Measurements from ENCODE around the gene PTPRD.

The PTPRD gene

GRCh38 chr9:8874482-8874881 is 1738.3 kb downstream of the PTPRD start:
- DNase-seq (ENCODE audit: extremely low read depth, low read depth) = no peak
- TF ChIP-seq CTCF (IDR thresholded peaks at IDR 0.05; ENCODE audit: low read depth, low read length, missing control alignments) = no peak
- H3K4me3 ChIP-seq (replicated peaks; ENCODE audit: low read depth, low read length) = no peak overlapping the region

- H3K4me3 ChIP-seq (replicated peaks; ENCODE audit: low read depth, low read length) = no peak overlapping the region
- TF ChIP-seq CTCF (IDR thresholded peaks at IDR 0.05; ENCODE audit: low read depth, low read length, missing control alignments) = no peak
- no peak for DNase-seq (ENCODE audit: extremely low read depth, low read depth)
Measured at GRCh38 chr9:8872802-8873201, 1740.0 kb downstream of the PTPRD start.

- no peak for DNase-seq (ENCODE audit: extremely low read depth, low read depth)
- H3K4me3 ChIP-seq (replicated peaks; ENCODE audit: low read depth, low read length) = no peak overlapping the region
- no peak for TF ChIP-seq CTCF (IDR thresholded peaks at IDR 0.05; ENCODE audit: low read depth, low read length, missing control alignments)
Measured at GRCh38 chr9:8871796-8872445, 1740.9 kb downstream of the PTPRD start.

- no peak overlapping the region for H3K4me3 ChIP-seq (replicated peaks; ENCODE audit: low read depth, low read length)
- DNase-seq (ENCODE audit: extremely low read depth, low read depth) = no peak
- no peak for TF ChIP-seq CTCF (IDR thresholded peaks at IDR 0.05; ENCODE audit: low read depth, low read length, missing control alignments)
Measured at GRCh38 chr9:8871396-8871795, 1741.4 kb downstream of the PTPRD start.

GRCh38 chr9:8869812-8870211 is 1743.0 kb downstream of the PTPRD start:
- DNase-seq (ENCODE audit: extremely low read depth, low read depth) = no peak
- H3K4me3 ChIP-seq (replicated peaks; ENCODE audit: low read depth, low read length) = no peak overlapping the region
- TF ChIP-seq CTCF (IDR thresholded peaks at IDR 0.05; ENCODE audit: low read depth, low read length, missing control alignments) = no peak

- H3K4me3 ChIP-seq (replicated peaks; ENCODE audit: low read depth, low read length) = no peak overlapping the region
- no peak for TF ChIP-seq CTCF (IDR thresholded peaks at IDR 0.05; ENCODE audit: low read depth, low read length, missing control alignments)
- no peak for DNase-seq (ENCODE audit: extremely low read depth, low read depth)
Measured at GRCh38 chr9:8868632-8869031, 1744.2 kb downstream of the PTPRD start.

GRCh38 chr9:8867148-8867547 is 1745.7 kb downstream of the PTPRD start:
- DNase-seq (ENCODE audit: extremely low read depth, low read depth) = no peak
- TF ChIP-seq CTCF (IDR thresholded peaks at IDR 0.05; ENCODE audit: low read depth, low read length, missing control alignments) = no peak
- no peak overlapping the region for H3K4me3 ChIP-seq (replicated peaks; ENCODE audit: low read depth, low read length)
